MV-4-11 (cell line): Measurements from ENCODE around the gene KIFC1.
A peak's percentile ranks its signal among the peaks of the same experiment; 100 is the strongest.

Experiments used
- DNase-seq: peaks from one replicate; lab custom pipeline; 2025; lab: John Stamatoyannopoulos, UW

The KIFC1 gene

GRCh38 chr6:33441457-33441856, 49.8 kb downstream of the KIFC1 start:
- DNase-seq, result no peak

- no peak for DNase-seq
These were observed 50.7 kb downstream of the KIFC1 start for GRCh38 chr6:33442283-33442682.

- DNase-seq, result no peak
These were observed 51.4 kb downstream of the KIFC1 start for GRCh38 chr6:33443025-33443424.

- DNase-seq, result no peak
These were observed 52.2 kb downstream of the KIFC1 start for GRCh38 chr6:33443619-33444504.

- peak; percentile 89 for DNase-seq
These were observed 53.5 kb downstream of the KIFC1 start for GRCh38 chr6:33445119-33445603.

GRCh38 chr6:33446356-33446755, 54.7 kb downstream of the KIFC1 start:
- no peak for DNase-seq

- peak; percentile 16 for DNase-seq
These were observed 58.8 kb downstream of the KIFC1 start for GRCh38 chr6:33450434-33450833.

- no peak for DNase-seq
These were observed 60.0 kb downstream of the KIFC1 start for GRCh38 chr6:33451606-33452005.

- DNase-seq, result no peak
These were observed 60.9 kb downstream of the KIFC1 start for GRCh38 chr6:33452496-33452895.

GRCh38 chr6:33453393-33454008, 61.9 kb downstream of the KIFC1 start:
- no peak for DNase-seq

- peak; percentile 95 for DNase-seq
These were observed 62.7 kb downstream of the KIFC1 start, which contains the start of gene ZBTB9 for GRCh38 chr6:33454009-33454946. ZBTB9 (plus strand) TSS chr6:33454576; CDS start chr6:33455101, 525 bp downstream.

- DNase-seq, result no peak
These were observed 63.4 kb downstream of the KIFC1 start for GRCh38 chr6:33455051-33455450.

GRCh38 chr6:33456156-33456555, 64.5 kb downstream of the KIFC1 start:
- DNase-seq, result no peak

- no peak for DNase-seq
These were observed 67.1 kb downstream of the KIFC1 start for GRCh38 chr6:33458676-33459075.

- no peak for DNase-seq
These were observed 67.6 kb downstream of the KIFC1 start for GRCh38 chr6:33459226-33459625.
